Ishikawa (cell line): ENCODE measurements around the gene TNFRSF1B.

Experiments used
- CEBPB ChIP-seq: IDR thresholded peaks from 2 replicates; pipeline ENCODE4 v1.6.1; 2012
- CREB1 ChIP-seq: IDR thresholded peaks from 2 replicates; pipeline ENCODE4 v1.6.1; 2012; ENCODE audit warnings: low read depth
- EGR1 ChIP-seq: IDR thresholded peaks from 2 replicates; pipeline ENCODE4 v1.6.1; 2012
- EP300 ChIP-seq: IDR thresholded peaks from 2 replicates; pipeline ENCODE4 v1.6.1; 2012; ENCODE audit warnings: borderline replicate concordance
- RAD21 ChIP-seq: IDR thresholded peaks from 2 replicates; pipeline ENCODE4 v1.6.1; 2012; ENCODE audit warnings: low read depth
- TAF1 ChIP-seq: IDR thresholded peaks from 2 replicates; pipeline ENCODE4 v1.6.1; 2012; ENCODE audit warnings: low read depth, mild to moderate bottlenecking
- YY1 ChIP-seq: IDR thresholded peaks from 2 replicates; pipeline ENCODE4 v1.6.1; 2012; ENCODE audit warnings: low read depth
- TF ChIP-seq, protein P1 (sequence below): IDR thresholded peaks from 2 replicates; pipeline ENCODE4 v1.6.1; 2012; ENCODE audit warnings: low read depth, mild to moderate bottlenecking
- TF ChIP-seq, protein P2 (sequence below): IDR thresholded peaks from 2 replicates; pipeline ENCODE4 v1.6.1; 2012

DNA sequence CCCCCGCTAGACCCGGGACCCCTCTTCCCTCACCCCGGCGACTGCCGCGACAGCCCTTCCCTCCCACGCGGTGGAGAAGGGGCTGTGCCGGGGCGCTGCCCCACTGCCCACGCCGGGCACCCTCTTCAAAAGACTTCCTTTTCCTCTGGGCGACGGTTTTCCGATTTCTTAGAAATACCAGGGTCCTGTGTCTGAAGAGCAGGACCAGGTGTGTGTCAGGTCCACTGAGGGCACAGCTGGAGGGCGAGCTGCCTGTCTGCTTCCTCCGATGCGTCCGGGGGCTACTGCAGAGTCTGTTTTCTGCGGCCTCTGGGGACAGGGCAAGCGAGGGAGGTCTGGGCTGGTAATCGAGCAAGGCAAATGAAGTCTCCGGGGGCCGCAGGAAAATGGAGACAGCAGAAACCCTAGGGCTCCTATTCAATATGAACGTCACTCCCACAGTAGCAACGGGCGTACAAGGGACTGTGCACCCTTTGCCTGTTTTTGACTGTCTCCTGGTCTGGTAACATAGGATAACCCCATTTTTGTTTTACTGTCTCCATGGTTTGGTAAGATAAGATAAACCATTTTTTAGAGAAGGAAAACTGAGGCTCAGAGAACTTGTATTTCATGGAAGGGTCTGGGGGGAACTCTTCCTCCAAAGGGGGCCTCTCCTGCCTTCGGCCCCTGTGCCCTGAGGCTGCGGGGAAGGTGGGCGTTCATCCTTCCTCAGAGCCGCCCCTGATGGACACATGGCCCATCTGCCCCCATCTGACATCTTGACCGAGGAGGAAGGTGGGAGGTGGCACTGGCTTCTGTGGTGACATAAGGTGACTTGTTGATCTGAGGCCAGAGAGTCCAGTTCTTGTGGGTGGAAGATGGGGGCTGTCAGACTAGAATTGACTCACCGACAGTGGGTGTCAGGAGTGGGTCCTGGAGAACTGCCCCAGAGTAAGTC is 970 bp downstream of the TNFRSF1B start:
- TF ChIP-seq, protein P1, sequence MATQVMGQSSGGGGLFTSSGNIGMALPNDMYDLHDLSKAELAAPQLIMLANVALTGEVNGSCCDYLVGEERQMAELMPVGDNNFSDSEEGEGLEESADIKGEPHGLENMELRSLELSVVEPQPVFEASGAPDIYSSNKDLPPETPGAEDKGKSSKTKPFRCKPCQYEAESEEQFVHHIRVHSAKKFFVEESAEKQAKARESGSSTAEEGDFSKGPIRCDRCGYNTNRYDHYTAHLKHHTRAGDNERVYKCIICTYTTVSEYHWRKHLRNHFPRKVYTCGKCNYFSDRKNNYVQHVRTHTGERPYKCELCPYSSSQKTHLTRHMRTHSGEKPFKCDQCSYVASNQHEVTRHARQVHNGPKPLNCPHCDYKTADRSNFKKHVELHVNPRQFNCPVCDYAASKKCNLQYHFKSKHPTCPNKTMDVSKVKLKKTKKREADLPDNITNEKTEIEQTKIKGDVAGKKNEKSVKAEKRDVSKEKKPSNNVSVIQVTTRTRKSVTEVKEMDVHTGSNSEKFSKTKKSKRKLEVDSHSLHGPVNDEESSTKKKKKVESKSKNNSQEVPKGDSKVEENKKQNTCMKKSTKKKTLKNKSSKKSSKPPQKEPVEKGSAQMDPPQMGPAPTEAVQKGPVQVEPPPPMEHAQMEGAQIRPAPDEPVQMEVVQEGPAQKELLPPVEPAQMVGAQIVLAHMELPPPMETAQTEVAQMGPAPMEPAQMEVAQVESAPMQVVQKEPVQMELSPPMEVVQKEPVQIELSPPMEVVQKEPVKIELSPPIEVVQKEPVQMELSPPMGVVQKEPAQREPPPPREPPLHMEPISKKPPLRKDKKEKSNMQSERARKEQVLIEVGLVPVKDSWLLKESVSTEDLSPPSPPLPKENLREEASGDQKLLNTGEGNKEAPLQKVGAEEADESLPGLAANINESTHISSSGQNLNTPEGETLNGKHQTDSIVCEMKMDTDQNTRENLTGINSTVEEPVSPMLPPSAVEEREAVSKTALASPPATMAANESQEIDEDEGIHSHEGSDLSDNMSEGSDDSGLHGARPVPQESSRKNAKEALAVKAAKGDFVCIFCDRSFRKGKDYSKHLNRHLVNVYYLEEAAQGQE, result no peak
- TF ChIP-seq RAD21, result no peak
- TF ChIP-seq CREB1, result no peak
- no peak for TF ChIP-seq TAF1
- no peak for TF ChIP-seq EP300
- TF ChIP-seq, protein P2, sequence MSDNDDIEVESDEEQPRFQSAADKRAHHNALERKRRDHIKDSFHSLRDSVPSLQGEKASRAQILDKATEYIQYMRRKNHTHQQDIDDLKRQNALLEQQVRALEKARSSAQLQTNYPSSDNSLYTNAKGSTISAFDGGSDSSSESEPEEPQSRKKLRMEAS, result no peak
- no peak for TF ChIP-seq CEBPB
- TF ChIP-seq YY1, result no peak
- no peak for TF ChIP-seq EGR1
